Measurements from ENCODE around the gene IQSEC2. TPM values are rescaled to one million over a fixed set of nuclear protein-coding genes. Genes with fewer than 3 reads are reported as not detected.

IQSEC2 gene
- total and polyA plus RNA-seq, 2 experiments from 2014 or later, result 14.3 to 37.0 TPM

DNA sequence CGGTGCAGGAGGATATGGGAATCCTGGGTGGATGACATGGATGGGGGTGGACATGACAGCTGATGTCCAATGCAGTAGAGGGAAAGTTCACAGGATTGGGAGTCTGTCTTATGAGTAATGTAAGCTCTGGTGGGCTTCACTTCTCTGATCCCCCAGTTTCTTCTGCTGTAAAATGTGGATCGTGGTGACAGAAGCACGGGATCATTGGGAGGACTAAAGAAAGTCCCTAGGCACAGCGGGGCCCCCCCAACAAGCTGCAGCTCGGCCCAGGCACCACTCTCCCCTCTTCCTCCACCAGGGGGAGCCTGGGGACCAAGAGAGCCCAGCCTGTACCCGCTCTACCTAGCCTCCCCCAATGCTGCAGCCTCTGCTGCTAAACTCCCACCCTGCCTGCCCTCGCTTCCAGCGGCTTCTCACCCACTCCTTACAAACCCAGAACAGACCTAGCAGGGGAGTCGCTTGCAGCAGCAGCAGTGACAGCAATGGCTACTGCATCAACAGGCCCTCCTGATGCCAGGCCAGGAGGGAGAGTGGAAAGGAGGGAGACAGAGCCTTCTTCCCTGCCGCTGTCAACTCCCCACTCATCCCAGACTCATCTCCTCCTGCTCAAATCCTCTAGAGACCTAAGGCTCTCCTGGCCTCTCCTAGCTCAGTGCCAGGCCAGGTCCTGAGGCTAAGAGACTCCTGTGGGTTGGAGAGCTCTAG, 36.1 kb upstream of the IQSEC2 start:
- Histone ChIP-seq H3K36me3 (no peaks in the 10 kb centered on the region), H3K4me1 (ENCODE audit: low read depth) (no peaks in the 10 kb centered on the region), H3K9me3 (ENCODE audit: low read depth) (no peaks in the 10 kb centered on the region), H3K27me3 (peaks cover 34% of the 10 kb centered on the region), H3K4me3 (no peak overlapping the region), H3K27ac (no peak overlapping the region)
- peak; percentile 61 to 66 for DNase-seq (ENCODE audit: low read depth in 1 of 2, low spot score in 1 of 2)
- TF ChIP-seq, protein P1, sequence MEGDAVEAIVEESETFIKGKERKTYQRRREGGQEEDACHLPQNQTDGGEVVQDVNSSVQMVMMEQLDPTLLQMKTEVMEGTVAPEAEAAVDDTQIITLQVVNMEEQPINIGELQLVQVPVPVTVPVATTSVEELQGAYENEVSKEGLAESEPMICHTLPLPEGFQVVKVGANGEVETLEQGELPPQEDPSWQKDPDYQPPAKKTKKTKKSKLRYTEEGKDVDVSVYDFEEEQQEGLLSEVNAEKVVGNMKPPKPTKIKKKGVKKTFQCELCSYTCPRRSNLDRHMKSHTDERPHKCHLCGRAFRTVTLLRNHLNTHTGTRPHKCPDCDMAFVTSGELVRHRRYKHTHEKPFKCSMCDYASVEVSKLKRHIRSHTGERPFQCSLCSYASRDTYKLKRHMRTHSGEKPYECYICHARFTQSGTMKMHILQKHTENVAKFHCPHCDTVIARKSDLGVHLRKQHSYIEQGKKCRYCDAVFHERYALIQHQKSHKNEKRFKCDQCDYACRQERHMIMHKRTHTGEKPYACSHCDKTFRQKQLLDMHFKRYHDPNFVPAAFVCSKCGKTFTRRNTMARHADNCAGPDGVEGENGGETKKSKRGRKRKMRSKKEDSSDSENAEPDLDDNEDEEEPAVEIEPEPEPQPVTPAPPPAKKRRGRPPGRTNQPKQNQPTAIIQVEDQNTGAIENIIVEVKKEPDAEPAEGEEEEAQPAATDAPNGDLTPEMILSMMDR (IDR thresholded peaks at IDR 0.05; ENCODE audit: low read depth, low read length), result peak; percentile 74

DNA sequence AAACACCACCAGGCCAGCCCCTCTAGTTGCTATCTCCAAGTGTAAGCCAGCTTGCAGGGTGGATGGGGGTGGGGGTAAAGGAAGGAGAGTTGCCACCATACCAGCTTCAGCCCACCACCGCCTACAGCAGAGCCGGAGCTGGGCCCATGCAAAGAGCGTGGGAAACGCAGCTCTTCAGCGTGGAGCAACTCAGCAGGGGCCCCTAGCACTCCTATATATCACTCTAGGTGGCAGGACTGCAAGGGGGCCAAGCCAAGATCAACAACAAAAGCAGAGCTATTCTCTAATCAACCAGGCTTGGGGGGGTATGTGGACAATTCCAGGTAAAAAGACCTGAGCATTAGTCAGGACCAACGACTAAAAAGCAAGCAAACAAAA, 35.5 kb upstream of the IQSEC2 start:
- TF ChIP-seq, protein P1 (IDR thresholded peaks at IDR 0.05; ENCODE audit: low read depth, low read length), result no peak
- Histone ChIP-seq H3K4me1 (ENCODE audit: low read depth) (no peaks in the 10 kb centered on the region), H3K4me3 (no peak overlapping the region), H3K9me3 (ENCODE audit: low read depth) (no peaks in the 10 kb centered on the region), H3K27ac (no peak overlapping the region), H3K36me3 (no peaks in the 10 kb centered on the region), H3K27me3 (peaks cover 34% of the 10 kb centered on the region)
- no peak for DNase-seq (ENCODE audit: low read depth in 1 of 2, low spot score in 1 of 2)

DNA sequence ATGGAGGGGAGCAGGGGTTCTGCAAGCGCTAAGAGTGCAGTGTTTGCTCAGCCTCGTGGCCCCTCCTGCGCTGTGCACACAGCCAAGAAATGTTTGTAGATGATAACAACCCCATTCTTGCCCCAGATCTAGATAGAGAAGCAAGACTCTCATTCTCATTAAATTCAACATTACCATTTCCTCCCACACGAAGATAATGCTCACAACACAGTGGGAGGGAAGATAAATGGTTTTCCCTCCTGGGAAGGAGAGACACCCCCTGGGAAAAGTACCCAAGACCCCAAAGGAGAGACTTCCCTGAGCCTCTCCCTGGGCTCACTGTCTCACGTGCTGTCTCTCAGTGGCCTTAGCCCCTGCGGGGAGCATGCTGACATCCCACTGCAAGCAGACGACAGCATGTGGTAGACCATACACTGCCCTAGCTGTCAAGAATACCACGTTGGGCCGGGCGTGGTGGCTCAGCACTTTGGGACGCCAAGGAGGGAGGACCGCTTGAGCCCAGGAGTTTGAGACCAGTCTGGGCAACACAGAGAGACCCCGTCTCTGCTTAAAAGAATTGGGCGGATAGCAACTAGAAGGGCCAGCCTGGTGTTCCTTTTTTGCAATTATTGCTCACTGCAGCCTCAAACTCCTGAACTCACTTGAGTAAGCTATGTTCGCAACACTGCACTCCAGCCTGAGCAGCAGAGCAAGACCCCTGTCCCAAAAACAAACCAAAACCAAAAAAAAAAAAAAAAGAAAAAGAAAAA, 34.9 kb upstream of the IQSEC2 start:
- Histone ChIP-seq H3K27ac (no peak overlapping the region), H3K9me3 (ENCODE audit: low read depth) (no peaks in the 10 kb centered on the region), H3K36me3 (no peaks in the 10 kb centered on the region), H3K4me1 (ENCODE audit: low read depth) (no peaks in the 10 kb centered on the region), H3K4me3 (no peak overlapping the region), H3K27me3 (peaks cover 34% of the 10 kb centered on the region)
- no peak for DNase-seq (ENCODE audit: low read depth in 1 of 2, low spot score in 1 of 2)
- TF ChIP-seq, protein P1 (IDR thresholded peaks at IDR 0.05; ENCODE audit: low read depth, low read length), result no peak

DNA sequence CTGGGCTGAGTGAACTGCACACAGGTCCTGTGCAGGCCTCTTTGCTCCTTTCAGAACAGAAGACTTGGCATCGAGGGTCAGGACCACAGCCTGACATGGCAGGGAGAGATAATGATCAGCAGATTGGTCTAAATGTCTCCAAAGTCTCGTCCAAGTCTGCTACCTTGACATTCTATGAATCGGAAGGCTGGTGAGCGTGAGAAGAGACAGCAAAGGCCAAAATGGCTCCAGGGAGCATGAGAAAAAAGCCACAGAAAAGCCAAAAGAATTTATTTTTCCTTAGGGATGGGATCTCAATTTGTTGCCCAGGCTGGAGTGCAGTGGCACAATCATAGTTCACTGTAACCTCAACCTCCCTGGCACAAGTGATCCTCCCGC, 32.3 kb upstream of the IQSEC2 start:
- no peak for DNase-seq (ENCODE audit: low read depth in 1 of 2, low spot score in 1 of 2)
- H3K36me3 ChIP-seq, result no peaks in the 10 kb centered on the region
- H3K27ac ChIP-seq, result no peak overlapping the region
- peaks cover 11% of the 10 kb centered on the region for H3K27me3 ChIP-seq
- no peaks in the 10 kb centered on the region for H3K4me1 ChIP-seq (ENCODE audit: low read depth)
- no peak overlapping the region for H3K4me3 ChIP-seq
- TF ChIP-seq, protein P1 (IDR thresholded peaks at IDR 0.05; ENCODE audit: low read depth, low read length), result no peak
- no peaks in the 10 kb centered on the region for H3K9me3 ChIP-seq (ENCODE audit: low read depth)

DNA sequence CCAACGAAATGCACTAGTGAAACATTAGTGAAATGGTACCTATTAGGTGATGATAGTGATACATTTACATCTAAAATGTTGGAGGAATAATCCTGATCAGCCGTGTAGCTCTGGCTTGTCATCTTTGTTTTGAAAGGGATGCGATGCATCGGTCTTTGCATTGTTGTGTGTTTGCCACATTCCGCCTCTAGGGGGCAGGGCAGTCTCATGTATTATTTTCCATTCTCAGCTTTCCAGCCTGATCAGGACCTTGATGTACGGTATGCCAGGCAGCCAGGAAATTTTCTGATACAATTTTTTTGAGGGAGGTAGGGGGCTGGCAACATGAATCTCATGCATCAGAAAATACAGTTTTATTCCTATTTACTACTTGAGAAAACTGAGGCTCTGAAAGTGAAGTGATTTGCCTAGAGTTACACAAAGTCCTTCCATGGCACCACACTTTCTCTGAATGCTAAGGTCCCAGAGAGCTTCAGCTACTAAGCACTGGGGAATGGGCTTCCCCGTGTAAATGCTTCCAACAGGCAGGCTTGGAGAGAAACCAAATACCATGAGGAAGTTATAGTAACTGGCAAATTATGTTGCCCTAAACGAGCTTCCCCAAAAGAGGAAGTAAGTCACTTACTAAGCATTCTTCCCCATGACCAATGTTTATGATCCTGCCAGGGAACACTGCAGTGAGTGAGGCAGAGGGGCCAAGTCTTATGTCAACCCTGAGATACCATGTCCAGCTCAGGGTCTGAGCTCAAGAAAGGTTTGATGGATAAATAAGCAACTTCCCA, 31.8 kb upstream of the IQSEC2 start:
- Histone ChIP-seq H3K27ac (no peak overlapping the region), H3K27me3 (peaks cover 6% of the 10 kb centered on the region), H3K4me1 (ENCODE audit: low read depth) (no peaks in the 10 kb centered on the region), H3K4me3 (no peak overlapping the region), H3K9me3 (ENCODE audit: low read depth) (no peaks in the 10 kb centered on the region), H3K36me3 (no peaks in the 10 kb centered on the region)
- TF ChIP-seq, protein P1 (IDR thresholded peaks at IDR 0.05; ENCODE audit: low read depth, low read length), result peak; percentile 55
- DNase-seq (ENCODE audit: low read depth in 1 of 2, low spot score in 1 of 2), result peak; percentile 56 to 57
